ENCODE measurements around the gene PBX4. TPM values are rescaled to one million over a fixed set of nuclear protein-coding genes. Genes with fewer than 3 reads are reported as not detected.

The PBX4 gene
- total RNA-seq, 1 donor from 2014 or later = 0.93 TPM

DNA sequence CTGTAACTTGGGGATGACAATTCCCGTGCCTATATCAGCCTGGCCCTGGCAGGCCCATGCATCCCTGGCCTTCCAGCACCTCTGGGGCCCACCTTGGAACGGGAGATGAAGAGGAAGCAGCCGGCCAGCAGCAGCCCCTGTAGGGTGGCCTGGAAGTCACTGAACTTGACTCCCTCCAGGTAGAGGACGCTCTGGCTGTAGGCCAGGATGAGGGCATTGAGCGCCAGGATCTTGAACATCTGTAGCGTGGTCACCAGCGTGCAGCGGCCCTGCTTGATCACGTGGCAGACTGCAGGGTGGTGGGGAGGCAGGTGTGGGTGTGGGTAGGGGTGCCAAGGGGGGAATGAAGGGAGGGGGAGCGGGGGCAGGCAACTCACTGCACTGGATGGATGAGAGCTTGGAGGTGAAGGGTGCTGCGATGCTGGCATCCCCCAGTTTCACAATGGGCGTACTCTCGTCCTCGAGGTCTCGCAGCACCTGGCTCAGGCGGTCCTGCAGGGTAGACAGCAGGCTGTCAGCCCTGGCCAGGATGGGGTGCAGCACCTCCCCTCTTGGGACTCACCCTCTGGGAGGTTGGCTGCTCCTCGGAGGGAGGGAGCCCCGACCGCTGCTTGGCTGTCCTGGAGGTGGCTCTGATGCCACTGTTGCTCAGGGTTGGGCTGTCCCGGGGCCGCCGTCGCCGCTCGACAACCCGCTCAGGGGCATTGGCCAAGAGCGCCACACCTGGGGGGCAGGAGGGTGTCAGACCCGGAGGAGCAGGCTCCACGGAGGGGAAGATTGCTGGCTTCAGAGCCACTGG is 28.7 kb upstream of the PBX4 start:
- H3K27ac ChIP-seq (ENCODE audit: low read depth, low read length) = no peak overlapping the region
- no peak overlapping the region for H2AFZ ChIP-seq (ENCODE audit: low read depth, low read length)
- TF ChIP-seq EZH2 (IDR thresholded peaks at IDR 0.05; ENCODE audit: insufficient read depth, low read length) = no peak
- TF ChIP-seq, protein P1, sequence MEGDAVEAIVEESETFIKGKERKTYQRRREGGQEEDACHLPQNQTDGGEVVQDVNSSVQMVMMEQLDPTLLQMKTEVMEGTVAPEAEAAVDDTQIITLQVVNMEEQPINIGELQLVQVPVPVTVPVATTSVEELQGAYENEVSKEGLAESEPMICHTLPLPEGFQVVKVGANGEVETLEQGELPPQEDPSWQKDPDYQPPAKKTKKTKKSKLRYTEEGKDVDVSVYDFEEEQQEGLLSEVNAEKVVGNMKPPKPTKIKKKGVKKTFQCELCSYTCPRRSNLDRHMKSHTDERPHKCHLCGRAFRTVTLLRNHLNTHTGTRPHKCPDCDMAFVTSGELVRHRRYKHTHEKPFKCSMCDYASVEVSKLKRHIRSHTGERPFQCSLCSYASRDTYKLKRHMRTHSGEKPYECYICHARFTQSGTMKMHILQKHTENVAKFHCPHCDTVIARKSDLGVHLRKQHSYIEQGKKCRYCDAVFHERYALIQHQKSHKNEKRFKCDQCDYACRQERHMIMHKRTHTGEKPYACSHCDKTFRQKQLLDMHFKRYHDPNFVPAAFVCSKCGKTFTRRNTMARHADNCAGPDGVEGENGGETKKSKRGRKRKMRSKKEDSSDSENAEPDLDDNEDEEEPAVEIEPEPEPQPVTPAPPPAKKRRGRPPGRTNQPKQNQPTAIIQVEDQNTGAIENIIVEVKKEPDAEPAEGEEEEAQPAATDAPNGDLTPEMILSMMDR (IDR thresholded peaks at IDR 0.05; ENCODE audit: insufficient read depth, low read depth, low read length) = no peak
- Mint-ChIP-seq H3K36me3 (ENCODE audit: low read depth, unreplicated experiment) (peaks cover 19% of the 10 kb centered on the region), H3K27me3 (ENCODE audit: low read depth, unreplicated experiment) (no peaks in the 10 kb centered on the region), H3K9me3 (ENCODE audit: unreplicated experiment) (no peaks in the 10 kb centered on the region), H3K4me3 (ENCODE audit: unreplicated experiment) (no peak overlapping the region), H3K4me1 (ENCODE audit: low read depth, unreplicated experiment) (peaks cover 3% of the 10 kb centered on the region), H3K27ac (ENCODE audit: unreplicated experiment) (no peak overlapping the region)
- no peak overlapping the region for H3K9ac ChIP-seq (ENCODE audit: low read length)
- peaks cover 10% of the 10 kb centered on the region for H3K4me1 ChIP-seq (ENCODE audit: insufficient read depth, low read length)
- peaks cover 18% of the 10 kb centered on the region for H3K36me3 ChIP-seq (ENCODE audit: insufficient read depth, low read length)
- H3K4me2 ChIP-seq (ENCODE audit: low read length) = no peak overlapping the region
- H3K9me3 ChIP-seq (ENCODE audit: insufficient read depth, low read depth, low read length) = no peaks in the 10 kb centered on the region
- DNase-seq (ENCODE audit: low read depth) (no peak), FAIRE-seq (no peak)
- H3K79me2 ChIP-seq (ENCODE audit: insufficient read depth, low read length) = peaks cover 11% of the 10 kb centered on the region
- H4K20me1 ChIP-seq (ENCODE audit: insufficient read depth, low read length) = peaks cover 7% of the 10 kb centered on the region
- no peaks in the 10 kb centered on the region for H3K27me3 ChIP-seq (ENCODE audit: insufficient read depth, low read length)
- no peak overlapping the region for H3K4me3 ChIP-seq (ENCODE audit: insufficient read depth, low read depth, low read length)

DNA sequence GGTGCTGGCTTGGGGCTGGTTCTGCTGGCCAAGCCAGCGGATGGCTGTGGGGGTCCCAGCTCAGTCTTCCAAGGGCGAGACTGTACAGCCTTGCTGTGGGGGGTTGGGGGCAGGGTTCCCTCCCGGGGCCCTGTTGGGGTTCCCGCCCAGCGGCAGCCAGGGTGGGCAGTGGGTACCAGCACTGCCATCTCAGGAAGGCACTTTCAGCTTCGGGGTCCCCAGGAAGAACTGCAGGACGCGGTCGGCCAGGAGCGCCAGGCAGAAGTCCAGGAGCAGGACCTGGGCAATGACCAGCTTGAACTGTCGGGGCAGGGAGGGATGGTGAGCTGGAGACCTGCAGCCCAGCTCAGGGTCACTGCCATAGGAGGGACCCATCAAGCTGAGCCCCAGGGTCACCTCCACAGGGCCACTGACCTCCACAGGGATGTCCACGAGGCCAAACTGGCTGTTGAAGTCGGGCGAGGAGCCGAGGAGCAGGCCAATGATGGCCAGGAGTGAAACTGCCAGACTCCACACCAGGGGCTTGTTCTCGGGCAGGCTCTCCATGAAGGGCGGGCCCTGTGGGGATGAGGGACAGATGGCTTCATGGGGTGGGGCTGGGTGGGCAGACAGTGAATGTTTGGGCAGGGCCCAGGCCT is 26.9 kb upstream of the PBX4 start:
- peaks cover 4% of the 10 kb centered on the region for H3K4me1 Mint-ChIP-seq (ENCODE audit: low read depth, unreplicated experiment)
- no peak overlapping the region for H2AFZ ChIP-seq (ENCODE audit: low read depth, low read length)
- no peaks in the 10 kb centered on the region for H3K27me3 Mint-ChIP-seq (ENCODE audit: low read depth, unreplicated experiment)
- H3K36me3 Mint-ChIP-seq (ENCODE audit: low read depth, unreplicated experiment) = peaks cover 11% of the 10 kb centered on the region
- no peaks in the 10 kb centered on the region for H3K9me3 Mint-ChIP-seq (ENCODE audit: unreplicated experiment)
- FAIRE-seq (no peak), DNase-seq (ENCODE audit: low read depth) (no peak)
- no peak overlapping the region for H3K9ac ChIP-seq (ENCODE audit: low read length)
- no peak overlapping the region for H3K27ac ChIP-seq (ENCODE audit: low read depth, low read length)
- no peak overlapping the region for H3K4me3 ChIP-seq (ENCODE audit: insufficient read depth, low read depth, low read length)
- H3K4me3 Mint-ChIP-seq (ENCODE audit: unreplicated experiment) = no peak overlapping the region
- H3K27ac Mint-ChIP-seq (ENCODE audit: unreplicated experiment) = no peak overlapping the region
- peaks cover 9% of the 10 kb centered on the region for H3K36me3 ChIP-seq (ENCODE audit: insufficient read depth, low read length)
- H4K20me1 ChIP-seq (ENCODE audit: insufficient read depth, low read length) = peaks cover 5% of the 10 kb centered on the region
- no peak for TF ChIP-seq EZH2 (IDR thresholded peaks at IDR 0.05; ENCODE audit: insufficient read depth, low read length)
- TF ChIP-seq, protein P1 (IDR thresholded peaks at IDR 0.05; ENCODE audit: insufficient read depth, low read depth, low read length) = no peak
- H3K4me2 ChIP-seq (ENCODE audit: low read length) = no peak overlapping the region
- no peaks in the 10 kb centered on the region for H3K9me3 ChIP-seq (ENCODE audit: insufficient read depth, low read depth, low read length)
- peaks cover 10% of the 10 kb centered on the region for H3K4me1 ChIP-seq (ENCODE audit: insufficient read depth, low read length)
- H3K27me3 ChIP-seq (ENCODE audit: insufficient read depth, low read length) = no peaks in the 10 kb centered on the region
- H3K79me2 ChIP-seq (ENCODE audit: insufficient read depth, low read length) = peaks cover 11% of the 10 kb centered on the region

DNA sequence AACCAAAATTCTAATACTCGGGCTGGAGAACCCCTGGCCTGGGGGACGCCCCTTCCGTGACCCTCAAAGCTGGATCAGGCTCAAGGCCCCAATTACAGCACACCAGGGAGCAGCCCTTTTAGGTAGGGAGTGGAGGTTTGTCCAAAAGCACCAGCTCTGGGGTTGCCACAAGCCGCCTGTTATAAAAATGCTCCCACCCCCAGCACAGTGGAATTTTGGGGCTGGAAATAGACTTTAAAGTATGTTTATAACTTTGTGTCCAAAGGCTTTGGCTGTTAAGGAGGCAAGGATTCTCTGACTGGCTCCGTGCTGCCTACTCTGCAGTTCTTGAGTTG is 25.5 kb upstream of the PBX4 start:
- Histone ChIP-seq H3K9me3 (ENCODE audit: insufficient read depth, low read depth, low read length) (no peaks in the 10 kb centered on the region), H4K20me1 (ENCODE audit: insufficient read depth, low read length) (peaks cover 5% of the 10 kb centered on the region), H3K9ac (ENCODE audit: low read length) (no peak overlapping the region), H3K79me2 (ENCODE audit: insufficient read depth, low read length) (peaks cover 11% of the 10 kb centered on the region), H3K27me3 (ENCODE audit: insufficient read depth, low read length) (no peaks in the 10 kb centered on the region), H2AFZ (ENCODE audit: low read depth, low read length) (no peak overlapping the region), H3K4me2 (ENCODE audit: low read length) (peak overlapping the region; percentile 99), H3K27ac (ENCODE audit: low read depth, low read length) (no peak overlapping the region), H3K4me3 (ENCODE audit: insufficient read depth, low read depth, low read length) (no peak overlapping the region), H3K36me3 (ENCODE audit: insufficient read depth, low read length) (peaks cover 6% of the 10 kb centered on the region), H3K4me1 (ENCODE audit: insufficient read depth, low read length) (peaks cover 10% of the 10 kb centered on the region)
- peaks cover 8% of the 10 kb centered on the region for H3K36me3 Mint-ChIP-seq (ENCODE audit: low read depth, unreplicated experiment)
- H3K4me1 Mint-ChIP-seq (ENCODE audit: low read depth, unreplicated experiment) = peaks cover 4% of the 10 kb centered on the region
- H3K27me3 Mint-ChIP-seq (ENCODE audit: low read depth, unreplicated experiment) = no peaks in the 10 kb centered on the region
- no peak overlapping the region for H3K27ac Mint-ChIP-seq (ENCODE audit: unreplicated experiment)
- DNase-seq (ENCODE audit: low read depth) = no peak
- FAIRE-seq = no peak
- TF ChIP-seq, protein P1 (IDR thresholded peaks at IDR 0.05; ENCODE audit: insufficient read depth, low read depth, low read length) = no peak
- no peak for TF ChIP-seq EZH2 (IDR thresholded peaks at IDR 0.05; ENCODE audit: insufficient read depth, low read length)
- no peaks in the 10 kb centered on the region for H3K9me3 Mint-ChIP-seq (ENCODE audit: unreplicated experiment)
- H3K4me3 Mint-ChIP-seq (ENCODE audit: unreplicated experiment) = peak overlapping the region; percentile 90

All from astrocyte (in vitro differentiated cells and primary cell).